H1 (cell line): Measurements from ENCODE around the gene ZIC5.

ENCODE experiments used
- BCL11A ChIP-seq, 2 experiments: IDR thresholded peaks; one replicate each; pipeline ENCODE4 v1.6.1; 2011; ENCODE audit warnings: low read depth in 2 of 2, low read length in 2 of 2, mild to moderate bottlenecking in 2 of 2
- CHD1 ChIP-seq: IDR thresholded peaks from 2 replicates; pipeline ENCODE4 v1.6.1; 2012; ENCODE audit warnings: low read depth, low read length, improper control_type of control experiment
- CHD2 ChIP-seq: IDR thresholded peaks from 2 replicates; pipeline ENCODE4 v1.6.1; 2012; ENCODE audit warnings: low read length, improper control_type of control experiment
- CREB1 ChIP-seq: IDR thresholded peaks from 2 replicates; pipeline ENCODE4 v1.6.1; 2012; ENCODE audit warnings: inconsistent platforms
- EP300 ChIP-seq, 2 experiments: IDR thresholded peaks; 1 replicate in 1 of 2; 2 replicates in 1 of 2; pipeline ENCODE4 v1.6.1; 2011 to 2012; ENCODE audit warnings: low read depth in 2 of 2, low read length in 2 of 2, mild to moderate bottlenecking in 2 of 2, borderline replicate concordance in 1 of 2, inconsistent platforms in 1 of 2, moderate library complexity in 1 of 2
- EZH2 ChIP-seq: fragments of 200-600 bp; sonication (generic); IDR thresholded peaks from 2 replicates; pipeline ENCODE4 v1.7.1; 2012; ENCODE audit warnings: low read depth, mild to moderate bottlenecking, moderate library complexity, low read length, inconsistent platforms; ENCODE audit not compliant: severe bottlenecking
- HDAC2 ChIP-seq, 2 experiments: fragments of 300-600 bp in 1 of 2; sonication (generic) in 1 of 2; IDR thresholded peaks; 2 replicates each; pipeline ENCODE4 v1.6.1; 2011 to 2012; ENCODE audit warnings: low read depth in 2 of 2, low read length in 2 of 2, mild to moderate bottlenecking in 2 of 2, moderate library complexity in 2 of 2, borderline replicate concordance in 1 of 2, inconsistent platforms in 1 of 2
- NRF1 ChIP-seq: IDR thresholded peaks from 2 replicates; pipeline ENCODE4 v1.6.1; 2011; ENCODE audit warnings: mild to moderate bottlenecking, low read depth, low read length, improper control_type of control experiment
- POLR2A ChIP-seq, 2 experiments: IDR thresholded peaks; 1 replicate in 1 of 2; 2 replicates in 1 of 2; pipeline ENCODE4 v1.6.1; 2011; ENCODE audit warnings: low read depth in 2 of 2, low read length in 2 of 2, mild to moderate bottlenecking in 2 of 2; ENCODE audit errors: control extremely low read depth in 1 of 2
- POLR2AphosphoS5 ChIP-seq: IDR thresholded peaks from 2 replicates; pipeline ENCODE4 v1.6.1; 2011; ENCODE audit warnings: low read depth, low read length
- TF ChIP-seq, protein P1 (sequence below), 3 experiments: IDR thresholded peaks; 1 replicate in 2 of 3; 2 replicates in 1 of 3; pipeline versions ENCODE4 v1.5.1 to v1.6.1; 2011; ENCODE audit warnings: low read length in 3 of 3, mild to moderate bottlenecking in 3 of 3, inconsistent platforms in 2 of 3, low read depth in 1 of 3, moderate library complexity in 1 of 3; ENCODE audit not compliant: insufficient read depth in 1 of 3; ENCODE audit errors: control extremely low read depth in 1 of 3

DNA sequence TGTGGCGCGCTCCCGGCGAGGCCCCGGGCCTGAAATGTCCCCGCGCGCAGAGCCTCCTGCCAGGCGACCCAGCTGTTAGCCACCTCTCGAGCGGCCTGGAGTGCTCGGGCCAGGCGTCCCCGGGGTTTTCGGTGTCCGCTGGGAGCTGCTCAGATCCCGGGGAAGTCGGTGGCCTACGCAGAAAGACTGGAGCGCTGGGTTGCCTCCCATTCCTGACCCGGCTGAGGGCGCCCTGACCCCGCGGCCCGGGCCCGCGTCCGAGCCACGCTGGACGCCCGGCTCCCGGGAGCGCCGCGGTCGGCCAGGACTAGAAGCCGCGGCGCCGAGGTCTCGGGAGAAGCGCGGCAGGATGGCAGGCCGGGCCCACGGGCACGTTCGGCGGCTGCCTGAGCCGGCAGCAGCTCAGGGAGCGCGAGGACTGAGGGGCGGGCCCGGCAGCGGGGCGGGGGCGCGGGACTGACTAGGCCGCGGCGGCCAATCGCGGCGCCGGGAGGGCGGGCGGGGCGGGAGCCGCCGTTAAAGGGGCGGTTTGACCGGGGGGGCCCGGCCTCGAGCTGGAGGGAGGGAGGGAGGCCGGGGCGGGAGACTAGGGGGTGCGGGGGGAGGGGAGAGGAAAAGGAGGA is 8.7 kb upstream of the ZIC5 start:
- TF ChIP-seq CHD1 (no peak; the same call in 1 of the 2 replicates), EP300 (IDR thresholded peaks at IDR 0.05; ENCODE audit: borderline replicate concordance in 1 of 2, low read depth in 2 of 2, low read length in 2 of 2) (no peak), EZH2 (no peak), POLR2AphosphoS5 (no peak), BCL11A (IDR thresholded peaks at IDR 0.05; ENCODE audit: low read depth in 2 of 2, low read length in 2 of 2) (no peak), POLR2A (IDR thresholded peaks at IDR 0.05; ENCODE audit: control extremely low read depth in 1 of 2, low read depth in 2 of 2, low read length in 2 of 2) (no peak; a peak in 2 of 3 replicates), NRF1 (no peak), CHD2 (no peak), HDAC2 (IDR thresholded peaks at IDR 0.05; ENCODE audit: borderline replicate concordance in 1 of 2, low read depth in 2 of 2, low read length in 2 of 2) (no peak), CREB1 (no peak)
- TF ChIP-seq, protein P1, sequence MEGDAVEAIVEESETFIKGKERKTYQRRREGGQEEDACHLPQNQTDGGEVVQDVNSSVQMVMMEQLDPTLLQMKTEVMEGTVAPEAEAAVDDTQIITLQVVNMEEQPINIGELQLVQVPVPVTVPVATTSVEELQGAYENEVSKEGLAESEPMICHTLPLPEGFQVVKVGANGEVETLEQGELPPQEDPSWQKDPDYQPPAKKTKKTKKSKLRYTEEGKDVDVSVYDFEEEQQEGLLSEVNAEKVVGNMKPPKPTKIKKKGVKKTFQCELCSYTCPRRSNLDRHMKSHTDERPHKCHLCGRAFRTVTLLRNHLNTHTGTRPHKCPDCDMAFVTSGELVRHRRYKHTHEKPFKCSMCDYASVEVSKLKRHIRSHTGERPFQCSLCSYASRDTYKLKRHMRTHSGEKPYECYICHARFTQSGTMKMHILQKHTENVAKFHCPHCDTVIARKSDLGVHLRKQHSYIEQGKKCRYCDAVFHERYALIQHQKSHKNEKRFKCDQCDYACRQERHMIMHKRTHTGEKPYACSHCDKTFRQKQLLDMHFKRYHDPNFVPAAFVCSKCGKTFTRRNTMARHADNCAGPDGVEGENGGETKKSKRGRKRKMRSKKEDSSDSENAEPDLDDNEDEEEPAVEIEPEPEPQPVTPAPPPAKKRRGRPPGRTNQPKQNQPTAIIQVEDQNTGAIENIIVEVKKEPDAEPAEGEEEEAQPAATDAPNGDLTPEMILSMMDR (IDR thresholded peaks at IDR 0.05; ENCODE audit: control extremely low read depth in 1 of 3, insufficient read depth in 1 of 3, low read depth in 1 of 3, low read length in 3 of 3) = peak in 1 of 3 experiments; percentile 4; a peak in 1 of 4 replicates
